Hepatocyte (in vitro differentiated cells): ENCODE data around the gene HECW1. TPM values are rescaled to one million over a fixed set of nuclear protein-coding genes. Genes with fewer than 3 reads are reported as not detected.
A peak's percentile ranks its signal among the peaks of the same experiment; 100 is the strongest.

Experiments
- DNase-seq: peaks from one replicate; pipeline ENCODE4 v3.0.0-alpha.2; 2016; ENCODE audit warnings: low spot score
- H2AFZ ChIP-seq: fragments of 200-600 bp; sonication (generic); 2 replicates; pipeline ENCODE4 v1.6.0; 2016; ENCODE audit warnings: antibody characterized with exemption, mild to moderate bottlenecking
- H3K27ac ChIP-seq: fragments of 200-600 bp; sonication (generic); 2 replicates; pipeline ENCODE4 v1.5.1; 2016; ENCODE audit warnings: mild to moderate bottlenecking
- H3K27me3 ChIP-seq: fragments of 200-600 bp; sonication (generic); 2 replicates; pipeline ENCODE4 v1.6.1; 2016
- H3K36me3 ChIP-seq: fragments of 200-600 bp; sonication (generic); replicated peaks from 2 replicates; pipeline ENCODE4 v1.5.1; 2016; ENCODE audit warnings: low read depth; ENCODE audit not compliant: insufficient read depth
- H3K4me1 ChIP-seq: fragments of 200-600 bp; sonication (generic); 2 replicates; pipeline ENCODE4 v1.5.1; 2016; ENCODE audit warnings: mild to moderate bottlenecking, moderate library complexity; ENCODE audit not compliant: insufficient read depth
- H3K4me2 ChIP-seq: fragments of 200-600 bp; sonication (generic); 2 replicates; pipeline ENCODE4 v1.6.0; 2016
- H3K4me3 ChIP-seq: fragments of 200-600 bp; sonication (generic); 2 replicates; pipeline ENCODE4 v1.5.1; 2016; ENCODE audit warnings: mild to moderate bottlenecking
- H3K79me2 ChIP-seq: fragments of 200-600 bp; sonication (generic); 2 replicates; pipeline ENCODE4 v1.6.0; 2017; ENCODE audit warnings: mild to moderate bottlenecking
- H3K9me2 ChIP-seq: fragments of 200-600 bp; sonication (generic); replicated peaks from 2 replicates; pipeline ENCODE4 v1.6.0; 2017; ENCODE audit warnings: mild to moderate bottlenecking; ENCODE audit not compliant: insufficient read depth
- H3K9me3 ChIP-seq: fragments of 200-600 bp; sonication (generic); 2 replicates; pipeline ENCODE4 v1.5.1; 2016; ENCODE audit warnings: low read depth, mild to moderate bottlenecking
- H4K20me1 ChIP-seq: fragments of 200-600 bp; sonication (generic); 2 replicates; pipeline ENCODE4 v1.6.0; 2016; ENCODE audit warnings: mild to moderate bottlenecking; ENCODE audit not compliant: insufficient read depth, poor library complexity, severe bottlenecking
- EZH2 ChIP-seq: fragments of 200-600 bp; sonication (generic); IDR thresholded peaks from 2 replicates; pipeline ENCODE4 v1.6.1; 2016; ENCODE audit warnings: antibody characterized with exemption, mild to moderate bottlenecking, borderline replicate concordance
- EZH2phosphoT487 ChIP-seq: fragments of 200-600 bp; sonication (generic); IDR thresholded peaks from one replicate; pipeline ENCODE4 v1.6.1; 2018; ENCODE audit warnings: antibody characterized with exemption, mild to moderate bottlenecking, low read depth, moderate library complexity; ENCODE audit not compliant: unreplicated experiment, severe bottlenecking
- WGBS: methylation state at CpG from one replicate; pipeline ENCODE4 v1.1.6; 2016; ENCODE audit warnings: low lambda C conversion rate; ENCODE audit errors: missing lambda C conversion rate; 5-methylcytosine and 5-hydroxymethylcytosine counted together
- polyA plus RNA-seq: library from polyadenylated mRNA; unstranded; fragments of >200 nt; fragmentation: Nextera tagmentation; extraction: Ambion mirVana; gene quantifications from 2 replicates; pipeline ENCODE4 v1.2.1, GENCODE V29; 2016
- total RNA-seq: library from RNA; depleted of rRNA; stranded (reverse); fragments of >200 nt; gene quantifications from 2 replicates; pipeline ENCODE4 v1.2.3, GENCODE V29; 2014
- TF ChIP-seq, protein P1 (sequence below): fragments of 200-600 bp; sonication (generic); IDR thresholded peaks from 2 replicates; pipeline ENCODE4 v1.5.1; 2016; ENCODE audit warnings: antibody characterized with exemption, mild to moderate bottlenecking; ENCODE audit not compliant: poor library complexity

The HECW1 gene
- total and polyA plus RNA-seq, 2 experiments from 2014 or later = 1.5 to 7.6 TPM

DNA sequence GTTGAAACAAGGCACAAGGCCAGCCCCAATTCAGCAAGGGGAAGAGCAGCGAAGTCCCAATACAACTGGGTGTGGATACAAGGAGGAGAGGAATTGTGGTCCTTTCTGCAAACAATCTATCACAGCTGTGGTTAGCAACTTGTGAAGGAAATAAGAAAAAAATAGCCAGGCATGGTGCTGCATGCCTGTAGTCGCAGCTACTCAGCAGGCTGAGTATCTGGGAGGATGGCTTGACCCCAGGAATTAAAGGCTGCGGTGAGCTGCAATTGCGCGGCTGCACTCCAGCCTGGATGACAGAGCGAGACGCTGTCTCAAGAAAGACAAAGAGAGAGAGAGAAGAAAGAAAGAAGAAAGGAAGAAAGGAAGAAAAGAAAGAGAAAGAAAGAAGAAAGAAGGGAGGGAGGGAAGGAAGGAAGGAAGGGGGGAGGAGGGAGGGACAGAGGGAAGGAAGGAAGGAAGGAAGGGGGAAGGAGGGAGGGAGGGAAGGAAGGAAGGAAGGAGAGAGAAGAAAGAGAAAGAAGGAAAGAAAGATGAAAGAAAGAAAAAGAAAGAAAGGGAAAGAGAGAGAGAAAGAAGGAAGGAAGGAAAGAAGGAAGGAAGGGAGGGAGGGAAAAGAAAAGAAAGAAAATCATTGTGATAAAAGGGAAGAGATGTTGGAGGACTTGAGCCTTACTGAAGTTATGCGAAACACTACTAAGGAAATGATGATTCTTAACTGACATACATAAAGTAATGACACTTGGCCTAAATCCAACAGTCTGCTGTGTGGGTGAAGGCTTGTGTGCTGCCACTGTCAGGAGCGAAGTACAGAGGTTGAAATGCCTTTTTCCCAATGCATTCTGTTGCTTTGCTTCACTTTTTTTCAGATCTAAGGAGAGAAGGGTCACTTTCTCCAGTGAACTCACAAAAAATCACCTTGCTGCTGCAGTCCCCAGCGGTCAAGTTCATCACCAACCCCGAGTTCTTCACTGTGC is 353.4 kb downstream of the HECW1 start:
- H3K4me3 ChIP-seq = no peak overlapping the region
- no peaks in the 10 kb centered on the region for H3K27me3 ChIP-seq
- peak; percentile 52 for DNase-seq
- H3K9me3 ChIP-seq = no peaks in the 10 kb centered on the region
- H3K36me3 ChIP-seq = no peaks in the 10 kb centered on the region
- H3K4me1 ChIP-seq = no peaks in the 10 kb centered on the region
- no peak overlapping the region for H3K27ac ChIP-seq
- TF ChIP-seq, protein P1, sequence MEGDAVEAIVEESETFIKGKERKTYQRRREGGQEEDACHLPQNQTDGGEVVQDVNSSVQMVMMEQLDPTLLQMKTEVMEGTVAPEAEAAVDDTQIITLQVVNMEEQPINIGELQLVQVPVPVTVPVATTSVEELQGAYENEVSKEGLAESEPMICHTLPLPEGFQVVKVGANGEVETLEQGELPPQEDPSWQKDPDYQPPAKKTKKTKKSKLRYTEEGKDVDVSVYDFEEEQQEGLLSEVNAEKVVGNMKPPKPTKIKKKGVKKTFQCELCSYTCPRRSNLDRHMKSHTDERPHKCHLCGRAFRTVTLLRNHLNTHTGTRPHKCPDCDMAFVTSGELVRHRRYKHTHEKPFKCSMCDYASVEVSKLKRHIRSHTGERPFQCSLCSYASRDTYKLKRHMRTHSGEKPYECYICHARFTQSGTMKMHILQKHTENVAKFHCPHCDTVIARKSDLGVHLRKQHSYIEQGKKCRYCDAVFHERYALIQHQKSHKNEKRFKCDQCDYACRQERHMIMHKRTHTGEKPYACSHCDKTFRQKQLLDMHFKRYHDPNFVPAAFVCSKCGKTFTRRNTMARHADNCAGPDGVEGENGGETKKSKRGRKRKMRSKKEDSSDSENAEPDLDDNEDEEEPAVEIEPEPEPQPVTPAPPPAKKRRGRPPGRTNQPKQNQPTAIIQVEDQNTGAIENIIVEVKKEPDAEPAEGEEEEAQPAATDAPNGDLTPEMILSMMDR = no peak
- TF ChIP-seq EZH2phosphoT487 = no peak
- TF ChIP-seq EZH2 = no peak
- H3K9me2 ChIP-seq = no peaks in the 10 kb centered on the region
- H3K4me2 ChIP-seq = no peak overlapping the region
- 78% methylated on average over 11 of the region's 11 CpGs for WGBS
- H3K79me2 ChIP-seq = no peaks in the 10 kb centered on the region
- no peaks in the 10 kb centered on the region for H4K20me1 ChIP-seq
- no peak overlapping the region for H2AFZ ChIP-seq

DNA sequence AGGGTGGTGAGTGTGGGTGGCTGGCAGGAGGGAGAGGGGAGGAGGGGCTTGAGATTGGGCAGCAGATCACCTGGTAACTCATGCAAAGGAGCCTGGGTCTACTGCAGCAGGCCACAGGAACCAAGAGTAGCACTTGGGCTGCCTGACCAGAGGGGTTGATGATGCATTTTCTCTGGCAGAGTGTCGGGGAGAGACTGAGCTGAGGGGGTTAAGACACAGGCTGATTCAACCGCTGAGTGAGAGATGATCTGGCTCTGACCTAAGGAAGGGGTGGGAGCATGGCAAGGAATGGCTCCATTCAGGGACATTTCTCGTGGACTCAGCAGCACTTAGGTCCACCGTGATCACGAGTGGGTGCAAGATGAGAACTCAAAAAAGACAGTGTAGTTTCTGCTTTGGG is 355.0 kb downstream of the HECW1 start:
- no peaks in the 10 kb centered on the region for H3K36me3 ChIP-seq
- H3K4me2 ChIP-seq = no peak overlapping the region
- H3K4me3 ChIP-seq = no peak overlapping the region
- no peaks in the 10 kb centered on the region for H4K20me1 ChIP-seq
- H3K27me3 ChIP-seq = no peaks in the 10 kb centered on the region
- WGBS = 85% methylated on average over 5 of the region's 5 CpGs
- H3K4me1 ChIP-seq = no peaks in the 10 kb centered on the region
- no peak overlapping the region for H3K27ac ChIP-seq
- H3K9me3 ChIP-seq = no peaks in the 10 kb centered on the region
- DNase-seq = no peak
- TF ChIP-seq, protein P1 = no peak
- TF ChIP-seq EZH2 (no peak), EZH2phosphoT487 (no peak)
- no peaks in the 10 kb centered on the region for H3K9me2 ChIP-seq
- no peaks in the 10 kb centered on the region for H3K79me2 ChIP-seq
- no peak overlapping the region for H2AFZ ChIP-seq

DNA sequence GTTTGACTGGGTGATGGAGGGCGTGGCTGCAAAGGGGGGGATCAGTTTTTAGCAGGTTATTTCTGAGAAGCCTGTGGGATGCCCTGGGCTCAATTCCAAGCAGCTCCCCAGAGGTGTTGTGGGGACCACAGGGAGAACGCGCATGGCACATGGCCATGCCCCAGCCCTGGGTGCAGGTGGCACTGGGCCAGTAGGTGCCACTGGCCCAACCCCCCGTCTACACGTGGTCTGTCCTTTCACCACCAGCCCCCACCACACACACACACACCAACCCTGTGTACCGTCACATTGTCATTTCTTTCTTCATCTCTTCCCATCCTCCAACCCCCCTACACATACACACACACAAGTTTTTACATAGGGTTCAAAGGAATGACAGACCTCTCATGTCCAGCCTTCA is 355.4 kb downstream of the HECW1 start:
- no peak overlapping the region for H3K4me2 ChIP-seq

More for the DNA sequence above, 355.4 kb downstream of the HECW1 start:
- DNase-seq = no peak
- Histone ChIP-seq H3K4me3 (no peak overlapping the region), H3K36me3 (no peaks in the 10 kb centered on the region), H3K79me2 (no peaks in the 10 kb centered on the region), H3K9me2 (no peaks in the 10 kb centered on the region), H2AFZ (no peak overlapping the region), H3K27me3 (no peaks in the 10 kb centered on the region), H3K9me3 (no peaks in the 10 kb centered on the region), H3K4me1 (no peaks in the 10 kb centered on the region), H3K27ac (no peak overlapping the region), H4K20me1 (no peaks in the 10 kb centered on the region)
- WGBS = 91% methylated on average over 6 of the region's 6 CpGs
- TF ChIP-seq EZH2 = no peak
- TF ChIP-seq EZH2phosphoT487 = no peak
- TF ChIP-seq, protein P1 = no peak
